G401.6 (cell line): Measurements from ENCODE around the gene NHERF1.

Experiments used
- FAIRE-seq: peaks from 2 replicates; lab custom pipeline; 2012; peaks lifted over from hg19 to GRCh38; lab: Jason Lieb, UNC

NHERF1 gene

DNA sequence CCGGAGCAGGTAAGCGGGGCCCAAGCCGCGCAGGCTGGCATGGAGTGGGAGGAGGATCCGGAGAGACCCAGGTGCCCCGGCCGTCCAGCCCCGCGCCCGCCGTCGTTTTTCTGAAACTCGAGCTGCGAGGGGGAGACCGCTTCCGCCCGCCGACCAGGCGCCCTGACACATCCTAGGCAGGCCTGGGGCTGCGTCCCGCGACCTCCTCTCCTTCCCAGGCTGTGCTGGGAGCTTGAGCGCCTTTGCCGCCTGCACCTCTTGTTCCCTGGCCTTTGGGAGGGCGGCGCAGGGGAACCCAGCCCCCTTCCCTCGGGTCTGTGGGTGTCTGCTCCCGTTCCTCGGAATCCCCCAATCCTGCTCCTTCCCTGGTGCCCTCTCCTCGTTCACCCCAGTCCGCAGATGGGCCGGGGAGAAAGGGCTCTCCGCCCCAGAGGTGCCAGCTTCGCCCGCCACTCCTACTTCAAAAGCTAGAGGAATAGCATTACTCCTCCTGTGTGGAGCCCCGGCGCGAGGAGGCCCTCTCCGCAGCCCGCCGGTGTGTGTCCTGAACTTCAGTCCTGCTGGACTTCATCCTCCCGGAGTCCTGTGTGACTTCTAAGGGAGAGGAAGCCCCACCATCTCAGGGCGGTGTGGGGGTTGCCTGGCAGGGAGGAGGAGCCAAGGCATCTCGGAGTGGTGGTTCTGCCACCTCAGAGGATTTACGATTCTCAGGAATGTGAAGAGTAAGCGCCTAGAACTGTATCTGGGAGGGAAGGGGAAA is 1.0 kb downstream of the NHERF1 start:
- FAIRE-seq = no peak

DNA sequence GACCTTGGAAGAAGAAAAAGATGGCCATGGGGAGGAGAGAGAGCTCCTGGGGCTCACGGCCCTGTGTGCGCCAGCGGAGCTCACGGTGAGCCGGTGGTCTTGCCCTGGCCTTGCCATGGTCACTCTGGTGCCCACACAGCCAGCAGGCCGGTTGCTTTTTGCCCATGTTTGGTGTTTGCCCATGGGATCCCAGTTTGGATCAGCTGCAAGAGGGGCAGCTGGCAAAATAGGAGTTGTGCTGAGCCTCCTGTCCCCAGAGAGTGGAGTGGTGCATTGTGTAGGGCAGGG is 1.6 kb downstream of the NHERF1 start:
- FAIRE-seq = no peak

DNA sequence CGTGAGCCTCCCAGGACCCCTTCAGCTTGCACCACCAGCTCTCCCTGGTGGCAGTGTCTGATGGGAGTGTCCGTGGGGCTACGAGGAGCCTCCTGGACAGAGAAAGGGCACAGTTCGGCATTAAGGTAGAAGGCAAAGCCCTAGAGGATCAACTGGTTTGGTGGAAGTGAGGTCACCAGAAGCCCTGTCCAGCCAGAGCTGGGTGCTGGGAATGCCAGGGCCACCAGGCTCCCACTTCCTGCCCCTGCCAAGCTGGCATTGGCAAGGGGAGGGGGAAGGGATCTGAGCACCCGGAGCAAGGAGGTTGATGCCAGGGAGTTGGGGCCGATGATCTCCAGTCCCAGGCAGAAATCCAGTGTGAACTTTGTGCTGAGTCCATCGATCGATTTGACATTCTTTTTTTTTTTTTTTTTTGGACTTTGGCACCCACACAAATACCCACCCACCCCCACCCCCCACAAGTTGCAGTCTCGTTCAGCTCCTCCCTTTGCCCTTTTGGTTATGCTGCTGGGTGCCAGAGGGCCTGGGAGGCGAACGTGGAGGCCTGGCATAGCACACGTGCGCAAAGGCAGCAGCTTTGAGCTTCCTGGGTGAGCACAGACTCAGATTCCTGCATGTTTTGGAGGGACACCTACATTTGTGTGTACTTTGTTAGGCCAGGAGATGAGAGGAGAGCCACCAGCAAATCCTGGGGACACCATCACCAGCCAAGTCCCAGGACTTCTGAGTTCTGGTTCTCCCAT is 2.1 kb downstream of the NHERF1 start:
- no peak for FAIRE-seq

DNA sequence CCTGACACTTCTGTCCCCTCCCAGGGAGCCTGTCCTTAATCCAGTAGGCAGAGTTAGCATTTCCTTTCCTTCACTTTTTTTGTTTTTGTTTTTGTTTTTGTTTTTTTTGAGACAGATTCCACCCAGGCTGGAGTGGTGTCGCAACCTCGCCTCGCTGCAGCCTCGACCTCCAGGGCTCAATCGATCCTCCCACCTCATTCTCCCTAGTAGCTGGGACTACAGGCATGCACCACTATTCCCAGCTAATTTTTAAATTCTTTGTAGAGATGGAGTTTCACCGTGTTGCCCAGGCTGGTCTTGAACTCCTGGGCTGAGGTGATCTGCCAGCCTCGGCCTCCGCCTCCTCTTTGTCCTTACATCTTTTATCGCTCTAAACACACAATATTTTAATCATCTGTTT is 4.0 kb downstream of the NHERF1 start:
- no peak for FAIRE-seq

DNA sequence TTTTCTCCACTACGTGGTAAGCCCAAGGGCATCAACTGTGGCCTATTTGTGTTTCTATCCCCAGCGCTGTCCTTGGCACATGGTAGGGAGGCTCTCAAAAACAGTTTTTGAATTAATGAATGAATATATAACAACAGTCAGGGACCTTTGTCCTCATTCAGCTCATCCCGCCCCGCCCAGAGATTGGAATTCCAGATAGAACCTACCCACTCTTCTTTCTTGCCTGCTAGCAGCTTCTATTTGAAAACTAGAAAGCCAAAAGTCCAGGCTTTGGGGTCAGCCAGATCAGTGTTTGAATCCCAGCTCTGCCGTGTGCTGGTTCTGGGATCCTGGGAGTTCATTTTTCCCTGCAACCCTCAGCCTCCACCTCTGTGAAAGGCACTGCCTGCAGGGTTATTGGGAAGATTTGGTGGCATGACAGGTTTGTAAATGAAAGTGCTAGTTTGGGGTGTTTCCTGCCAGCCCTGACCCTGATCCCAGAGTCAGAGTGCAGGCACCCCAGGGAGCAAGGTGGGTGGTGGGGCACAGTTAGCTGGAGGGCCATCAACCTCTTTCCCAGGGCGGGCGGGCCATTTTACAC is 4.5 kb downstream of the NHERF1 start:
- FAIRE-seq = no peak

DNA sequence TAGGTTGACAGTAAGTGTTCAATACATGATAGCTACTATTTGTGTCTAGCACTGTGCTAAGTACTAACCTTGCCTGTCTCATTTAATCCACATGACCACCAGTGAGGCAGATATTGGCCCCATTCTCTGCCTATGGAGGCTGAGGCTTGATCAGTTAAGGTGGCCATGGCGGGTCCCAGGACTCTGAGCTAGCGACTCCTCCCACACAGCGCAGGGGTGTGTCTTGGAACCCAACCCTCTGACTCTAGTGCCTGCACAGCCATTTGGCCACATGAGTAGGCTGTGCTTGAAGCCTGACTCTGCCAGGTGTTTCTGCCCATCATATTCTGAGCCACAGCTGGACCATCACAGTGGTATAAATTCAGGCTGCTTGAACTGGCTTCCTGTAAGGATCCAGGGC is 6.4 kb downstream of the NHERF1 start:
- no peak for FAIRE-seq

DNA sequence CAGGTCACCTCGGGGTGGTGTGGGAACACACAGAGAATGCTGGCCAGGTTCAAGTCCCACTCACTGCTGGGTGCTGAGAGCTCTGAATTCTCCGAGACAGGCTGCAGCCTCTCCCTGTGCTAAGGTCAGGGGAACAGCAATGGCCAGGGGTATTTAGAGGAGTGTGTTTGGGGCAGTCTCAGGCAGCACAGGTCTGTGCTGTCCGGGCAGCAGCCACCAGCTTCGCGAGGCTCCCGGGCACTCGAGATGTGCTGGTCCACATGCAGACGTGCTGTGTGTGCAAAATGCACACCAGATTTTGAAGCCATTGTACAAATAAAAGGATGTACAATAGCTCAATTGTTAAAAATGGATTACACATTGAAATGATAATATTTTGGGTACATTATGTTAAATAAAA is 7.1 kb downstream of the NHERF1 start:
- no peak for FAIRE-seq

DNA sequence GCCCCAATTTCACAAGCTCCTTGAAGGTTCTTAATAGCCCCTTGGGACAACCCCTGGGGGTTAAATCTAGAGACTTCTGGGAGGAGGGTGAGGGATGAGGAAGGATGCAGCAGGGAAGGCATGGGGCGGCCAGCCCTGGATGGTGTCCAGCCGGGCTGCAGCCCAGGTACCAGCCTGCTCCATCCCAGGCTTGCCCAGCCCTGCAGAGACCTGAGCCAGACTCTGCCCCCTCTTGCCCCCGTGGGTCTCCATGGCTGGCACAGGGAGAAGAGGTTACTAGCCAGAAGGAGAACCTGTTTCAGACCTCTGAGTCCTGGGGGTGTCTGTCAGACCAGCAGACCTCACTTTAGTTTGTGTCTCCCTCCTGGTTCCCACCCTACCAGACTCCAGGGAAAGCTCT is 8.5 kb downstream of the NHERF1 start:
- no peak for FAIRE-seq

DNA sequence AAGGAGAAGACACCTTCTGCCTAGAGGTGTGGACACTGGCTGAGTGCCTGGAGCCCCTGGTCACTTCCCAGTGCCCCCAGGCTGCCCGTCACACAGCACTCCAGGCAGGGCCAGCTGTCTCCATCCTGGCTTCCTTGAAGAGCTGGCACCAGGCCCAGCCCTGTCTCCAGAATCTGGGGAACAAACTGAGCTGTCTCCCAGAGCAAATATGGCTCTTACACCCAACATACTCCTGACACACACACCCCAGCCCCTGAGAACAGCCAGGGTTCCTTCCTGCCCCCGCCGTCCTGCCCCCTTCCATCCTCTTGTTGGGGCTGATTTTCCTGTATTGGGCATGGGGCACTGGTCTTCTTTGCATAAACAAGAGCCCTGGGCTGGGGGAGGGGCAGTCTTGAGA is 9.1 kb downstream of the NHERF1 start:
- no peak for FAIRE-seq

DNA sequence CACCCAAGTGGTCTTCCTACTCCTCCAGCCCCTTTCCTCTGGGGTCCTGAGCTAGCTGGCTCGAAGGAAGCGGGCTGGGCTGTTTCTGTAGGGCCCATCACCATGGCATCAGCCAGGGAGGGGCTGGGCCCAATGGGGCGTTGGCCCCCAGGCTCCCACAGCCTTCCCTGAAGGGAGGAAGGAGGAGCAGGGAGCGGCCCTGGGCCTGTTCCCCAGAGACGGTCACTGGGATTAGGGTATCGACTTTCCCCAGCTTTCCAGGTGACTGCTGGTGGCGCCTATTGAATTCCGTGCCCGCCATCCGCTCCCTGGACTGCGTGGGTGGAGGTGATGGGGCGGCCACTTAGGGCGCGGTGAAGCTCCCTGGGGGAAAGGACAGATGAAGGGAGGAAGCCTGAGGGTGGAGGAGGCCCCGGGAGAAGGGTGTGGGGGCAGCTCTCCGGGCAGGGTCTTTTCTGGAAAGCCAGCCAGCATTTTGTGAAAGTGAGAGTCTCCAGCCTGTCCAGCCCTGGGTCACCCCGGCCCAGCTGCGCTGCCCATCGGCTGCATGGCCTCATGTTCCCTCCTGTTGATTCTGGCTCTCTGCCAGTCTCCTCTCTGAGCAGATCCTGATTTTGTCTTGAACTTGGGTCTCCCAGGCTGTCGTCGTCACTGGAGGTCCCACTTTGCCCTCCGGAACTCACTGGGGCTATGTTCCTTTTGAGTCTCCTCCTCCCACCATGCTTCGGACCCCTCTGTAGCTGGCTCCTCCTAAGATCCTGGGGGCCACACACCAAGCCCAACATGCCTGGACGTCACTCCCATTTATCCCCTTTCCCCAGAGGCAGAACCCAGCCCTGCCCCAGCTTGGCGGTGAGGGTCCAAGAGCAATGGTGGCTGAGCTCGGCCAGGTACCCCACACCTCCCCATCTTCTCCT is 9.8 kb downstream of the NHERF1 start:
- FAIRE-seq = no peak

DNA sequence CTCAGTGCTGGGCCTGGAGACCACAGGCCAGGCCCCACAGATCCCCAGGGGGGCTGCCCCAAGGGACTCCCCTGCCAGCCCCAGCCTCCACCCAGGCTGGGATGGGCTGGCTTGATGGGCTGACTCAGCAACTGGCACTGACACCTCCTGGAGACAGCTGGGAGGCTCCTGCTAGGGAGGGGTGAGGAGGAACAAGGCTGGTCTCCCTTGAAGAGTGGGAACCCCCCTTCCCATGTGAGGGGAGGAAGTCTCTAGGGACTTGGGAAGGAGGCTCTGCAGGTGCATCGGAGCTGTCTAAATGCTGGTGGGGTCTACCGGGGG is 10.4 kb downstream of the NHERF1 start:
- FAIRE-seq = no peak

DNA sequence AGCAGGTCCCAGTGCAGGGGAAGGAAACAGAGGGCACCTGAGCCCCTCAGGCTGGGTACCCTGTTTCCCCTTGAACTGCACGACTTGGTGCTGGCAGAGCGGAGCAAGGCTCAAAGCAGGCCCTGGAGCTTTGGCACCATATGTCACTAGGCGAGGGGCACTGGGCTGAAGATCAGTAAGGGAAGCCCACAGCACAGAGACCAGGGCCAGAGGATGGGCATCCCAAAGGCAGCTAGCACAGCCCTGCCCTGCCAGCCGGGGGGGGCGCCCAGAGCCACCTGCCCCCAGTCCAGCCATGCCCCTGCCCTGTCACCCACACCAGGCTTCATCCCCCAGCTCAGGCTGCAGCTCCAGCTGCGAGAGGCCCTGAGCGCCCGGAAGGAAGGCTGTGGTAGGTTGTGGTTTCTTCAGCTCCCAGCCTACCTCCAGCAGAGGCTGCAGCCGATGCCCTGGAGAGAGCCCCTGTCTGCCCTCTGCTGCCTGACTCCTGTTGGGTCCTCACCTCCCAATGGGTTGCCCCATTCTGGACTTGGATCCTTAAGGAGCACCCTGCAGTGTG is 10.9 kb downstream of the NHERF1 start:
- FAIRE-seq = no peak

DNA sequence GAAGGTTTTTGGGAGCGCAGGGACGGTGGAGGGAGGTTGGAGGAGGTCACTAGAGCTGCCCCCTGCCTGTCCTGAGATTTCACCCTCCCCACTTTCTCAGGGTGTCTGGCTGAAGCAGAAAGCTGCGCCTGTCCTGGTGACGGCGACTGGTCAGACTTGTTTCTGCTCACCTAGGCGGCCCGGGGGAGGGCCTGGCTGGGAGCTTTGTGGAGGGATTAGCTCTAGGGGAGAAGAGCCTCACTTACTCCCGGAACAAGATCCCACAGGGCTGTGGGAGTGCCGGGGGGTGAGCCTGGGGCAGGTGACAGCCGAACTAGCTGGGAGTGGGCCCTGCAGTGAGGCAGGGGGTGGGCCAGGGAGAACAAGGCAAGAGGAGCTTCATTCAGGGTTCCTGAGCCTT is 11.5 kb downstream of the NHERF1 start:
- FAIRE-seq = no peak

DNA sequence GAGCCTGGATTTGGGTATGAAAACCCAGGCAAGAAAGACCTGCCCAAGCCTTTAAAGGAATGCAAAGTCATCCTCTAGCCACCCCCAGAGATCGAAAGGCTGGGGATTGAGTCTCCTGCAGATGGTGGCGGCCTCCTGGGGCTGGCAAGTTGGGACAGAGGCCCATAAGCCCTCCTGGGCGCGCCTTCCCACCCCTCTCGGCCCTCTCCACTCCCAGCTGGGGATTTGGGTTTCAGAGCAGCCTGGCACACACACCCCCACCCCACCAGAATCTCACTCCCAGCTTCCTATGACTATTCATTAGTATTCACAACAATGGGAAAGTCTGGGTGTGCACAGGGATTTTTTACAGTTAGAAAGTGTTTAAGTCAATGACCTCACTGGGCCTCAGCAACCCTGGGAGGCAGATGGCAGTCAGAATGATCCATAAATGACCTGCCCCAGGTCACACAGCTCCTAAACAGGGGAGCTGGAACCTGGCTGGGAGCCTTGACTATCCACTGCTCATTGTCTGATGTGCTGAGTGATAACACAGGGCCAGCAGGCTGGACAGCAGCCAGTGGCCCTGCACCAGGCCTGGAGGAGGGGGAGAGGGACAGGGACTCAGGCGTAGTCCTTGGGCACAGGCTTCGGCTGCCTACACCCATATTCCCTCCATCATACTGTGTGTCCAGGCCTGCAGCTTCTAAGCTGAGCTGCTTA is 12.1 kb downstream of the NHERF1 start:
- no peak for FAIRE-seq

DNA sequence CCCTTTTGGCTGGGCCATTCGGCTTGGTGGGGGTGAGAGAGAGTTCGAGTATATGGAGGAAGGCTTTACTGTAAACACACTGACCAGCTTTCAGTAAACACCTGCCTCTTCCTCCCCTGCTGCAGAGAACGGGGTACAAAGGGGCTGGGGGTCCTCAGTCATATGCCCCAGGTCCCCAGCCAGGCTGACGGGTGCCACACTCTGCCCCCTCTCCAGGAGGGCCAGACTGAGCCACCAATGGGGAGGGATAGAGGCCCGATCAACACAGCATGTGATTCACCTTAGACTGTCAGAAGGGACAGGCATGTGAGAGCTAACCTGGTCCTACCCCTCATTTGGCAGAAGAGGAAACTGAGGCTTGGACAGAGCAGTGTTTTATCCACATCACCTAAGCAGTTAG is 13.0 kb downstream of the NHERF1 start:
- no peak for FAIRE-seq

DNA sequence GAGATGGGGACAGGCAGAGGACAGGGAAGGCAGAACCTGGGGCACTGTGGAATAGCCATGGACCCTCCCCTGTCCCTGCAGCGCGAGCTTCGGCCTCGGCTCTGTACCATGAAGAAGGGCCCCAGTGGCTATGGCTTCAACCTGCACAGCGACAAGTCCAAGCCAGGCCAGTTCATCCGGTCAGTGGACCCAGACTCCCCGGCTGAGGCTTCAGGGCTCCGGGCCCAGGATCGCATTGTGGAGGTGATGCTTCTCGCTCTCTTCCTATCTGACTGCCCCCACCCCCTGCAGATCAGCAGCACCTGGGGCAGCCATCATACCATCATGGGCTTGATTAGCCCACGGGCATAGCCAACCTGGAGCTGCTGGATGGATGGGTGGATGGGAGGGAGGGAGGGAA is 13.5 kb downstream of the NHERF1 start:
- no peak for FAIRE-seq

DNA sequence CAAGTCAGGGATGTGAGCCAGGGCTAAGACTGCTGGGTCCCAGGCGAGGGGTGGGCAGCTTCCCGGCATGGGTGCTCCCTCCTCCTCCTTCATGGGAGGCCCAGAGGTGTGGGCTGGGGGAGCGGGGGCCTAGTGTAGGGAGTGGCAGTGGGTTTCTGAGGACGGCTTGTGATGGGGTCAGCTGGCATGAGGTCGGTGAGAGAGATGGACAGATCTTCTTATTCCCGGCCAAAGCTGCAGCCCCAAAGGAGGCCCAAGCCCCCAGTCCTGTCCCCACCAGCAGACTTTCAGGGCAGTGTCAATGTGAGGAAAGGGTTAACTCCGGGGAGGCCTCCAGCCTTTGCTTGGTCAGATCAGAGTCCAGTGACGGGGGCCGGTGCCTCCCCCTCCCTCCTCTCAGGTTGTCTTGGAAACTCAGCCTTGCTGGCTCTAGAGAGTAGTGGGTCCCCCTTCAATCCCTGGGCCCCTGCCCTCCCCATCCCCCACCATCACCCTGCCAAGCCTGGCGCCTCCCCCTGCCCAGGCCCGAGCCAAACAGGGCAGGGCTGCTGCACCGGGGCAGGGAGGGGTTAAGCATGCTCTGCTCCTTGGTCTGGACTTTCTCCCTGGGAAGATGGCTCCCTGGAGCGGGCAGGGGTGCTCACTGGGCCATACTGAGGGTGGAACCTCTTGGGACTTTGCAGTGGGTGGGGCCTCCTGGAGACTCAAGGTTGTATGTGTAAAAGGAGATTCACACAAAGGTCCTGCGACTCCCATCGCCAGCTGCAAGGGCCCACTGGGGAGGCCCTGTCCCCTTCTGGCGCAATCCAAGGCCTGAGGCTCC is 15.3 kb downstream of the NHERF1 start:
- FAIRE-seq = no peak

DNA sequence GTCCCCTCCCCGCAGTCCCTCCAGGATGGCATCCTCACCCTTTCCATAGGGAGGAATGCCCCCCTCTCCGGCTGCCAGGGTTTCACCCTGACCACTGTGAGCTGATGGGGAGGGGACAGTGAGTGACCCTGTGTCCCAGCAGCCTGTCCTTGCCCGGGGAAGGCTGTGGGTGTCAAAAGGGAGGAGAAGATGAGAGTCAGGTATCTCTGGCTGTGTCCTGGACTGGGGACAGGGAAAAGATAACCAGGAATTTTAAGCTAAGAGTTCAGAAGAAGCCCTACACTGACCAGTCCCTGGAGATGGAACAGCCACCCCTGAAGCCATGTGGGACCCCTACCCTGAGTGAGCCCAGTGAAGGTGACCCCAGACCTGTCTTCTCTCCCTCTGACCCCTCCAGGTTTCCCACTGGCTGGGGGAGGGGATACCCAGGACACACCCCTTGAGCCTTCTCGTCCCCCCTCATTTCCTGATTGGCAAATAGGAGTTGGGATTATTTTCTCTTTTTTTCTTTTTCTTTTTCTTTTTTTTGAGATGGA is 16.4 kb downstream of the NHERF1 start:
- no peak for FAIRE-seq

DNA sequence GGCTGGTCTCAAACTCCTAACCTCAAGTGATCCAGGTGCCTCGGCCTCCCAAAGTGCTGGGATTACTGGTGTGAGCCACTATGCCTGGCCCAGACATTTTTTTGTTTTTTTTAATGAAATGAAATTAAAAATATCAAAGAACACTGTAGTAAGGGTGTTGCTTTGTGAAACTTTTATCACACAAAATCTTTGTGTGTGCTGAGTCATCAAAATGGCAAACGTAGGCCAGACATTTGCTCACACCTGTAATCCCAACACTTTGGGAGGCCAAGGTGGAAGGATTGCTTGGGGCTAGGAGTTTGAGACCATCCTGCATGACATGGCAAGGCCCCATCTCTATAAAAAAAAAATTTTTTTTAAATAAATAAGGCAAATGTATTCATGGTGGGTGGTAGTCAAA is 18.0 kb downstream of the NHERF1 start:
- no peak for FAIRE-seq

DNA sequence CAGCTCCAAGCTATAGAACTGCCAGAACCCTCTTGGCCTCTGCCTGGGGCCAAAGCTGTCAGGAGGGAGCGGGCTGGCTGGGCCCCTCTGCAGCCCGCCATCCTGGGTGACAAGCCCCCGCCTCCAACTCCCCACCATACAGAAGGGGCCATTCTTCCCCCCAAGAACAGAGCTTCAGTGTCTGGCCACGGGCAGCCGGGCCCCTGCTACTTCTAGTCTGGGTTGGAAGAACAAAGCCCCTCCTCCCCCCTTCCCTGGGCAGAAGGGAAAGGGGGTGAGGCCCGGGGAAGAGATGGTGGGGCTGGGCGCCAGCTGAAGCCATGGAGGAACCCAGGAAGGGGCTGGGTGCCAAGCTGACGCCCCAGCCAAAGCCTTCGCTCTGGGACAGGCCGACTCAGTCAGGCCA is 18.7 kb downstream of the NHERF1 start:
- no peak for FAIRE-seq
